ENCODE data around the gene ITPRIPL2.

ITPRIPL2 gene

GRCh38 chr16:19094542-19095365 is 19.0 kb upstream of the ITPRIPL2 start:
- DNase-seq: no peak

GRCh38 chr16:19095654-19096053 is 18.1 kb upstream of the ITPRIPL2 start:
- DNase-seq: no peak

GRCh38 chr16:19098173-19098572 is 15.6 kb upstream of the ITPRIPL2 start:
- no peak for DNase-seq

GRCh38 chr16:19102187-19102872 is 11.4 kb upstream of the ITPRIPL2 start:
- no peak for DNase-seq

- no peak for DNase-seq
Measured at GRCh38 chr16:19104607-19105006, 9.2 kb upstream of the ITPRIPL2 start.

- DNase-seq: no peak
Measured at GRCh38 chr16:19105131-19105530, 8.6 kb upstream of the ITPRIPL2 start.

- DNase-seq: no peak
Measured at GRCh38 chr16:19105891-19106624, 7.7 kb upstream of the ITPRIPL2 start.

- DNase-seq: no peak
Measured at GRCh38 chr16:19106625-19107020, 7.1 kb upstream of the ITPRIPL2 start.

- no peak for DNase-seq
Measured at GRCh38 chr16:19108409-19109287, 5.1 kb upstream of the ITPRIPL2 start.

GRCh38 chr16:19109288-19109664 is 4.5 kb upstream of the ITPRIPL2 start:
- DNase-seq: no peak

GRCh38 chr16:19110537-19111360 is 3.0 kb upstream of the ITPRIPL2 start:
- no peak for DNase-seq

- no peak for DNase-seq
Measured at GRCh38 chr16:19112099-19112407, 1.7 kb upstream of the ITPRIPL2 start.

GRCh38 chr16:19114359-19115147 is 789 bp downstream of the ITPRIPL2 start:
- peak; percentile 21 for DNase-seq

- DNase-seq: no peak
Measured at GRCh38 chr16:19115148-19116021, 1.6 kb downstream of the ITPRIPL2 start.

GRCh38 chr16:19116711-19117449 is 3.1 kb downstream of the ITPRIPL2 start:
- DNase-seq: no peak

- DNase-seq: no peak
Measured at GRCh38 chr16:19118938-19119431, 5.2 kb downstream of the ITPRIPL2 start.

GRCh38 chr16:19119564-19119963 is 5.8 kb downstream of the ITPRIPL2 start:
- no peak for DNase-seq

- DNase-seq: no peak
Measured at GRCh38 chr16:19123535-19124178, 9.9 kb downstream of the ITPRIPL2 start.

- no peak for DNase-seq
Measured at GRCh38 chr16:19126300-19126699, 12.5 kb downstream of the ITPRIPL2 start.

Measured in NCI-H1092 (cell line).